OCI-LY1 (cell line): ENCODE measurements around the gene SRRM5.

ENCODE experiments used
- CTCF ChIP-seq: fragments of 200-600 bp; sonication (generic), shearing (Covaris generic); IDR thresholded peaks from 2 replicates; pipeline ENCODE4 v1.5.1; 2017; ENCODE audit warnings: mild to moderate bottlenecking, antibody characterized with exemption, low read length, moderate library complexity, mixed read lengths
- EZH2 ChIP-seq: fragments of 200-600 bp; sonication (generic), shearing (Covaris generic); IDR thresholded peaks from 2 replicates; pipeline ENCODE4 v1.8.0; 2017; ENCODE audit warnings: borderline replicate concordance, mixed run types, mild to moderate bottlenecking, antibody characterized with exemption, low read length, moderate library complexity, mixed read lengths

- no peak for TF ChIP-seq CTCF
- no peak for TF ChIP-seq EZH2
Measured at GRCh38 chr19:43656436-43656835, 44.5 kb downstream of the SRRM5 start.
